Left lung (tissue), 10 donors: ENCODE results near the gene HERC5. TPM values are rescaled to one million over a fixed set of nuclear protein-coding genes. Genes with fewer than 3 reads are reported as not detected.

Experiments
- ATAC-seq: fragments of 200-7000 bp; cut with Tn5 transposase; one replicate; pipeline ENCODE4 v1.9.1; 2020; ENCODE audit warnings: moderate library complexity
- DNase-seq, 4 donors: peaks; one replicate each; pipeline ENCODE4 v3.0.0-alpha.2; 2013 to 2020
- H3K27ac ChIP-seq, 2 donors: fragments of 200-600 bp; sonication (generic) in 1 of 2; one replicate each; pipeline versions ENCODE4 v1.5.0 to v1.8.0; 2020 to 2021
- H3K27me3 ChIP-seq, 2 donors: fragments of 200-600 bp; sonication (generic) in 1 of 2; one replicate each; pipeline versions ENCODE4 v1.5.0 to v1.8.0; 2020 to 2021
- H3K36me3 ChIP-seq, 2 donors: fragments of 200-600 bp; sonication (generic) in 1 of 2; one replicate each; pipeline versions ENCODE4 v1.5.0 to v1.8.0; 2020 to 2021
- H3K4me1 ChIP-seq, 2 donors: fragments of 200-600 bp; one replicate each; pipeline ENCODE4 v1.8.0; 2021
- H3K4me3 ChIP-seq, 2 donors: fragments of 200-600 bp; sonication (generic) in 1 of 2; one replicate each; pipeline versions ENCODE4 v1.5.0 to v1.8.0; 2020 to 2021; ENCODE audit warnings: mild to moderate bottlenecking in 1 of 2
- H3K9me3 ChIP-seq, 2 donors: fragments of 200-600 bp; sonication (generic) in 1 of 2; one replicate each; pipeline versions ENCODE4 v1.5.0 to v1.8.0; 2020 to 2021
- intact Hi-C, 2 donors: fragments of 100-400 bp; cut with DNase I; formaldehyde crosslinking; loops; one replicate each; pipeline versions ENCODE4 v1.11.2 to v1.14.2; 2022
- polyA plus RNA-seq, 6 donors: library from polyadenylated mRNA; unstranded; fragments of 120-200 nt; gene quantifications; one replicate each; pipeline ENCODE4 v1.2.1, GENCODE V29; 2013; ENCODE audit not compliant: insufficient read length in 6 of 6
- total RNA-seq, 2 donors: library from RNA; stranded (reverse); fragmentation: NEBNext Ultra II Directional; extraction: Animal tissue kit (Norgen Biotek cat#: 25700); gene quantifications; one replicate each; pipeline ENCODE4 v1.2.1, GENCODE V29; 2021
- TF ChIP-seq, protein P1 (sequence below), 2 donors: fragments of 200-600 bp; sonication (generic) in 1 of 2; IDR thresholded peaks; one replicate each; pipeline versions ENCODE4 v1.5.0 to v1.8.0; 2021; ENCODE audit warnings: antibody characterized with exemption in 2 of 2
- donor health status: DM: no; HTN: yes; CAD: no.
- donor health status: DM: no; HTN: no; CAD: no.

HERC5 gene
- total and polyA plus RNA-seq, 8 donors = 4.4 to 8.0 (median 5.6) TPM

DNA sequence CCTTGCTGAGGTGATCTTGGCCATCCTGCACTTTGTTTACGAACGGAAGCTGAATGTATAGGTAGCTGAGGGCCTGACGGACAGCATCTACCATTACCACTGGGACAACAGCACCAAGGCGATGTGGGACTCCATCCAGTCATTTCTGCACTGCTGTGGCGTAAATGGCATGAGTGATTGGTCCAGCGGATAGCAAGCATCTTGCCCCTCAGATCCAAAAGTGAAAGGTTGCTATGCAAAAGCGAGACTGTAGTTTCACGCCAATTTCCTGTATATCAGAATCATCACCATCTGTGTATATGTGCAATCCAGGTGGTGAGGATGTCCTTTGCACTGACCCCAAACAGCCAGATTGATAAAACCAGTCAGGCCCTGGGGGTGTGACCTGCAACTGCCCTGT, 70.9 kb downstream of the HERC5 start:
- Histone ChIP-seq H3K4me3 (no peak overlapping the region), H3K36me3 (no peaks in the 10 kb centered on the region), H3K9me3 (no peaks in the 10 kb centered on the region), H3K27me3 (no peaks in the 10 kb centered on the region), H3K27ac (no peak overlapping the region), H3K4me1 (peaks cover 0 to 18% of the 10 kb centered on the region in 2 donors)
- no peak for DNase-seq
- ATAC-seq = no peak
- TF ChIP-seq, protein P1, sequence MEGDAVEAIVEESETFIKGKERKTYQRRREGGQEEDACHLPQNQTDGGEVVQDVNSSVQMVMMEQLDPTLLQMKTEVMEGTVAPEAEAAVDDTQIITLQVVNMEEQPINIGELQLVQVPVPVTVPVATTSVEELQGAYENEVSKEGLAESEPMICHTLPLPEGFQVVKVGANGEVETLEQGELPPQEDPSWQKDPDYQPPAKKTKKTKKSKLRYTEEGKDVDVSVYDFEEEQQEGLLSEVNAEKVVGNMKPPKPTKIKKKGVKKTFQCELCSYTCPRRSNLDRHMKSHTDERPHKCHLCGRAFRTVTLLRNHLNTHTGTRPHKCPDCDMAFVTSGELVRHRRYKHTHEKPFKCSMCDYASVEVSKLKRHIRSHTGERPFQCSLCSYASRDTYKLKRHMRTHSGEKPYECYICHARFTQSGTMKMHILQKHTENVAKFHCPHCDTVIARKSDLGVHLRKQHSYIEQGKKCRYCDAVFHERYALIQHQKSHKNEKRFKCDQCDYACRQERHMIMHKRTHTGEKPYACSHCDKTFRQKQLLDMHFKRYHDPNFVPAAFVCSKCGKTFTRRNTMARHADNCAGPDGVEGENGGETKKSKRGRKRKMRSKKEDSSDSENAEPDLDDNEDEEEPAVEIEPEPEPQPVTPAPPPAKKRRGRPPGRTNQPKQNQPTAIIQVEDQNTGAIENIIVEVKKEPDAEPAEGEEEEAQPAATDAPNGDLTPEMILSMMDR (IDR thresholded peaks at IDR 0.05) = no peak
- intact Hi-C loops = loop anchor here in 1 of 2 donors (10.0 kb wide), 1 partner anchor 497 kb away; no protein-coding TSS in a partner anchor

DNA sequence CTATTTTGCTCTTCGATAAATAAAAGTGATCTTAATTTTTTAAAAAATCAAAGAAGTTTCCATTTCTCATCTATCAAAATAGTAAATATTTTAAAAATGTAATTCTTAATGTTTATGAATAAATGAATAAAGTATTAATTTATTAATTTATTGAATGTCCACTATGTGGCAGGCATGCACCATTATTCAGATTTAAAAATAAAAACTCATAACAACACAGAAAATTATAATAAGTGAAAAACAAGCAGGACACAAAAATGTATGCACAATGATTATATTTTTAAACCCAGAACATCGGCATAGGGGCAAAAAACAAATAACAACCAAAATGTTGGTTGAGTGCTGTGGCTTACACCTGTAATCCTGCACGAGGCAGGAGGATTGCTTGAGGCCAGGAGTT, 71.9 kb downstream of the HERC5 start:
- H3K27me3 ChIP-seq = no peaks in the 10 kb centered on the region
- DNase-seq (no peak), ATAC-seq (no peak)
- H3K27ac ChIP-seq = no peak overlapping the region
- H3K4me1 ChIP-seq = peaks cover 0 to 15% of the 10 kb centered on the region in 2 donors
- no peak overlapping the region for H3K4me3 ChIP-seq
- H3K36me3 ChIP-seq = no peaks in the 10 kb centered on the region
- TF ChIP-seq, protein P1 (IDR thresholded peaks at IDR 0.05) = no peak
- no peaks in the 10 kb centered on the region for H3K9me3 ChIP-seq
- intact Hi-C loops = loop anchor here in 1 of 2 donors (10.0 kb wide), 1 partner anchor 496 kb away; no protein-coding TSS in a partner anchor

DNA sequence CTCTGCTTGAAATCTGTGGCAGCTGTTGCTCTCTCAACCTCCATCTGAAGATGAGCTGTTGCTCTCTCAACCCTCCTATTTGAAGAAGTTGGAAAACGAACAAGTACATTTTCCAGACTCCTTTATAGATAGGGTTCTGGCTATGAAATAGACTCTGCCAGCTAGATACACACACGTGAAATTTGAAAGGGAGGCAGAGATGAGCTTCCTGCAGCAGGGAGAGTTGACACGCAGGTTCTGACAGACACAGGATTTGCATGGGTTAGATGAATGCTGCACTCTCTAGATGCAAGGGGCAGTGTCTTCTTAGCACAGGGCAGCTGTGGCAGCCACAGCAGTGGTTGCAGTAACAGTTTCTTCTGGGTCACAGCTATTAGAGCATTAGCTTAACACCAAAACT, 74.6 kb downstream of the HERC5 start:
- Histone ChIP-seq H3K36me3 (no peaks in the 10 kb centered on the region), H3K27ac (no peak overlapping the region), H3K9me3 (no peaks in the 10 kb centered on the region), H3K27me3 (no peaks in the 10 kb centered on the region), H3K4me3 (no peak overlapping the region), H3K4me1 (peaks cover 0 to under 1% of the 10 kb centered on the region in 2 donors)
- DNase-seq (no peak), ATAC-seq (no peak)
- intact Hi-C loops = loop anchor here in 1 of 2 donors (10.0 kb wide), 1 partner anchor 133 kb away; no protein-coding TSS in a partner anchor
- TF ChIP-seq, protein P1 (IDR thresholded peaks at IDR 0.05) = no peak

DNA sequence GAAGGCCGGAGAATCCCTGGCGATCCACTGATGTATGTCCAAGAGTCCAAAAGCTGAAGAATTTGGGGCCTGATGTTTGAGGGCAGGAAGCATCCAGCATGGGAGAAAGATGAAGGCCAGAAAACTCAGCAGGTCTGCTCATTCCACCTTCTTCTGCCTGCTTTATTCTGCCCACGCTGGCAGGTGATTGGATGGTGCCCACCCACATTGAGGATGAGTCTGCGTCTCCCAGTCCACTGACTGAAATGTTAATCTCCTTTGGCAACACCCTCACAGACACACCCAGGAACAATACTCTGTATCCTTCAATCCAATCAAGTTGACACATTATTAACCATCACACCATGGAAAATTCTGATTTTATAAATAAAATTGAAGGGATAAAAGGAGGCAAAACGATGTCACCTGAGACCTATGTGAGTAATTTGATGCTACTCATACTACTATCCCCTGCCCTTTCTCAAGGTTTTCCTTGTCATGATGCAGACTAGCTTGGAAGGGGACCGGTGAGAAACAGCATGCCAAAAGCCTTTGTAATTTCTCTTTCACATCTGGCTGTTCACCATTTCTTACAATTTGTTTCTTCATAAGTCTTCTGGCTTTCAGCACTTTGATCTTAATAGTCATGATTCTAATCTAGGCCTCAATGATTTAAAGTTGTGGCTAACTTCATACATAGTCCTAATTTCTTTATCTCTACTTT, 76.3 kb downstream of the HERC5 start:
- no peaks in the 10 kb centered on the region for H3K27me3 ChIP-seq
- no peaks in the 10 kb centered on the region for H3K36me3 ChIP-seq
- intact Hi-C loops = loop anchor here in 1 of 2 donors (10.0 kb wide), 1 partner anchor 132 kb away; no protein-coding TSS in a partner anchor
- H3K4me1 ChIP-seq = no peaks in the 10 kb centered on the region
- H3K9me3 ChIP-seq = no peaks in the 10 kb centered on the region
- TF ChIP-seq, protein P1 (IDR thresholded peaks at IDR 0.05) = no peak
- H3K27ac ChIP-seq = no peak overlapping the region
- DNase-seq (no peak), ATAC-seq (no peak)
- H3K4me3 ChIP-seq = no peak overlapping the region

DNA sequence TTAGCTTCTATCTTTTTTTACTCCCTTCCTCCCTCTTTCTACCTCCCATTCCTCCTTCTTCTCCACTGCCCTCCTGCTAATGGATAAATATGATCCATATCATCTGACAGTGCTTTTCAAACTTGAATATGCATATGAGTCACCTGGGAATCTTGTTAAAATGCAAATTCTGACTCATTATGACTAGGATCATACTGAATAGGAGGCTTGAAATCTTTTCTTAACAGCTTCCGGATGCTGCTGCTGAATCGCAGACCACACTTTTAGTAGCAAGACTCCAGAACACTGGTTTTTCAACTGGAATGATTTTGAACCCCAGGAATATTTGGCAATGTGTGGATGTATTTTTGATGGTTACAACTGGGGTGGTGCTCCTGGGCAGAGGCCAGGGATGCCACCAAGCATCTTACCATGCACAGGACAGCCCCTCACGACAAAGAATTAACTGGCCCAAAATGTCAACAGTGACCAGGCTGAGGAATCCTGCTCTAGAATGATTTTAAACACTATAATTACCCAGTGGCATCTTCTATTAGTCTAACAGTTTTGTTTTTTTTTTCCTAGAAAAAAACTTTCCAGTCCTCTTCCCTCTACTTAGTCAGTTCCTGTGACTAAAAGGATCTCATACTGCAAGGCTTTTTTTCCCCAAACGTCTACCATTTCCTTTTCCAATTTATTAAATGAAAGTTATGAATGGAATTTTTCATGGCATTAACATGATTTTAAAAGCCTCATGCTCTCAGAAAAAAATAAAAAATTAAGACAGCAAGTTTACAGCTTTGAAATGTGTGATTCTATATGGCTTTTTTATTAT, 77.2 kb downstream of the HERC5 start:
- intact Hi-C loops = loop anchor here in 1 of 2 donors (10.0 kb wide), 1 partner anchor 131 kb away; no protein-coding TSS in a partner anchor
- ATAC-seq = no peak
- H3K4me3 ChIP-seq = no peak overlapping the region

More for the DNA sequence above, 77.2 kb downstream of the HERC5 start:
- Histone ChIP-seq H3K27ac (no peak overlapping the region), H3K4me1 (peaks cover 0 to 4% of the 10 kb centered on the region in 2 donors), H3K27me3 (no peaks in the 10 kb centered on the region), H3K9me3 (no peaks in the 10 kb centered on the region), H3K36me3 (no peaks in the 10 kb centered on the region)
- no peak for DNase-seq
- TF ChIP-seq, protein P1 (IDR thresholded peaks at IDR 0.05) = no peak
